GM19467 (cell line): ENCODE results near the gene JAG2.

ENCODE experiments used
- ATAC-seq: cut with Tn5 transposase; IDR thresholded peaks from one replicate; pipeline ENCODE4 v1.9.1; 2021; ENCODE audit warnings: mild to moderate bottlenecking, moderate library complexity; ENCODE audit not compliant: unreplicated experiment

The JAG2 gene

GRCh38 chr14:105167303-105168092 lies 1.1 kb downstream of the JAG2 start:
- no peak for ATAC-seq

DNA sequence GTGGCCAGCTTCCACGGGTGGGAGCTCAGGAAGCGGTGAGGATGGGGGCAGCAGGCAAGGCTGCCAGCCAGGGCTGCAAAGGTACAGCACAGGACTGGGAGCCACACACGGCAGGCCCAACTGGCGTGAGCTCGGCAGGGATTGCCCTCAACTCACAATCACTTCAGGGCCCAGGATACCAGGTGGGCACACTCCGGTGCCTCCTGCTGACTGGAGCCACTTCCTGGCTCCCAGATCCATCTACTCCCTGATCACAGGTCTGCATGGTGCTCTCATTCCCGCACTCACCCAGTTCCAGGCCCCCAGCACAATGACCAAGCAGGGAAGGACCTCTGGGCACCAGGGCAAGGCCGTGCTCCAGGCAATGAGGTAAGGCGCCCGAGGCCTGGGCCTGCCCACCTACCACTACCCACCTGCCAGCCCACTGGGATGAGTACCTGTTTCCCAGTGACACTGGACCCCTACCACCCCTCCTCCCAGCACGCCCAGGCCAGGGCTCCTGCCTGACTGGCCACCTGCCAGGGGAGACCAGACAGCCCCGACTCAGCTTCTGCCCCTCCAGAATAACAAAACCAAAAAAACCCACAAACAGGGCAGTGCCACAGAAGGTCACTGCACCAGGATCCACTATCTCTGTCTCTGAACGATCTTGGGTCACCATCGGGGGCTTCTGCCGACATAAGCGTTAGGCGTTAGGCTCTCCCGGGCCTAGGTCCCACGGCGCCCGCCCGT lies 1.8 kb downstream of the JAG2 start:
- no peak for ATAC-seq

- no peak for ATAC-seq
Observed at GRCh38 chr14:105165761-105166485, 2.7 kb downstream of the JAG2 start.

DNA sequence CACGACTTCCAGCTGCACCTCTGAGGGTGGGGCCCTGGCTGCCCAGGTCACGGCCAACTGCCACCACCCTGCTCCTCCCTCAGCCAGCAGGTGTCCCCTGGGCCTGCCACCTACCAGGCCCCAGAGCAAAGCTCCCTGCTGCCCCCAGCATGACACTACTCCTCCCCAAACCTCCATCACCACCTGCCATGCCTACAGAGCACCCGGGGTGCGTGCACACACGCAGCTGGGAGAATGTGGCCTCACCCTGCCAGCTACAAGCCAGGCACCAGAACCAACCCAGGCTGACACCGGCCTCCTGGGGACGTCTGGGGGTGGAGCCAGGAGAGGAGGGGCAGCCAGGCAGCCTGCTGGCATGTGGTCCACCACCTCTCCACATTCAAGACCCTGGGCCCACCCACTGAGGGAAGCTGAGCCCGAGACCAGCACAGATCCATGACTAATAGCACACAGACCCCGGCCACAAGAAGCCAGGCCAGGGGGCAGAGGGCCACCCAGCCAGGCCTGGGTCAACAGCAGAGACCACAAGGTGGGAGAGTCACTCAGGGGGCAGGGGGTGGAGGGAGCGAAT lies 3.4 kb downstream of the JAG2 start:
- no peak for ATAC-seq

GRCh38 chr14:105163040-105163742 lies 5.4 kb downstream of the JAG2 start:
- no peak for ATAC-seq

- ATAC-seq = no peak
Observed at GRCh38 chr14:105162669-105162979, 6.0 kb downstream of the JAG2 start.

GRCh38 chr14:105161964-105162668 lies 6.5 kb downstream of the JAG2 start:
- no peak for ATAC-seq

DNA sequence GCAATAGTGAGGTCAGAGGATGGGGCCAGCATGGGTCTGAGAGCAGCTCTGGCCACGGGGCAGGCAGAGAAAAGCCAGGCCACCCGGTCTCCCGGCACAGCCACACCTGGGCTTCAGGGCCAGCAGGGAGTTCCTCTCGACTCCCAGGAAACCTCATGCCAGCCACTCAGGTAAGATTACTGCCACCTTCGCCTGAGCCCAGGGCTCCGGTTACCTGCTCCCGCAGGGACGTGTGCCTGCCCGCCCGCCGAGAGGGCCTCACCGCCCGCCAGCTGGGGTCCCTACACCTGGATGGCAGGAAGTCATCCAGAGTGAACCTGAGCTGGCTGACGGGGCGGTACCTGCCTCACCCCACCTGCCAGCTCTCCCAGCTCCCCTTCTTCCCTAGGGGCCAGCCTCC lies 7.3 kb downstream of the JAG2 start:
- ATAC-seq = no peak

GRCh38 chr14:105160776-105161175 lies 7.8 kb downstream of the JAG2 start:
- no peak for ATAC-seq

GRCh38 chr14:105159344-105159743 lies 9.2 kb downstream of the JAG2 start:
- ATAC-seq = no peak

GRCh38 chr14:105158794-105159193 lies 9.8 kb downstream of the JAG2 start:
- ATAC-seq = no peak

- ATAC-seq = no peak
Observed at GRCh38 chr14:105157872-105158271, 10.7 kb downstream of the JAG2 start.

- no peak for ATAC-seq
Observed at GRCh38 chr14:105156414-105157375, 11.9 kb downstream of the JAG2 start.

DNA sequence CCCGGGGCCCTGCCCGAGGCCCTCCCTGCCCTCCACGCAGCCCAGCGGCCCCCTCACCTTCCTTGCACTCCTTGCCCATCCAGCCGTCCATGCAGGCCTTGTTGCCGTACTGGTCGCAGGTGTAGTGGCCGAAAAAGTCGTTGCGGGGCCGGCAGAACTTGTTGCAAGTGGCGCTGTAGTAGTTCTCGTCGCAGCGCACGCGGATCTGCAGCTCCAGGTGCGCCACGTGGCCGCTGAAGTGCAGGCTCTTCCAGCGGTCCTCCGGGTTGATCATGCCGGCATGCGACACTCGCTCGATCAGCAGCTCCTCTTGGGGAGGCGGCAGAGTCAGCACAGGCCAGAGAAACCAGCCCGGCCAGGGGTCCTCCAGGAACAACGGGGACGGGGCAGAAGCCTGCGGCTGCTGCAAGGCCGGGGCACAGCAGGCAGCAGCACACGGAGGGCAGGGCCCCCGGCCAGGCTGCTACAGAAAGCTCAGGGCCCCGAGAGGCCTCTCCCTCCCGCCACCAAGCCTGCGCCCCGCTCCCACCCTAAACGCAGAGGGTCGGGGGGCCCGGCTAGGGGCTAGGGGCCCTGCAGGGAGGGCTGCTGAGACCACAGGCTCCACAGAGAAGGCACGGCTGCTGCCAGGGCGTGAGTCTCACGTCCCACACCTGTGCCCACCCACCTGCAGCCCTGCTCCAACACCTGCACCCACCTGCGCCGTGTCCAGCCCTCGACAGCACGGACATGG lies 12.7 kb downstream of the JAG2 start:
- no peak for ATAC-seq

DNA sequence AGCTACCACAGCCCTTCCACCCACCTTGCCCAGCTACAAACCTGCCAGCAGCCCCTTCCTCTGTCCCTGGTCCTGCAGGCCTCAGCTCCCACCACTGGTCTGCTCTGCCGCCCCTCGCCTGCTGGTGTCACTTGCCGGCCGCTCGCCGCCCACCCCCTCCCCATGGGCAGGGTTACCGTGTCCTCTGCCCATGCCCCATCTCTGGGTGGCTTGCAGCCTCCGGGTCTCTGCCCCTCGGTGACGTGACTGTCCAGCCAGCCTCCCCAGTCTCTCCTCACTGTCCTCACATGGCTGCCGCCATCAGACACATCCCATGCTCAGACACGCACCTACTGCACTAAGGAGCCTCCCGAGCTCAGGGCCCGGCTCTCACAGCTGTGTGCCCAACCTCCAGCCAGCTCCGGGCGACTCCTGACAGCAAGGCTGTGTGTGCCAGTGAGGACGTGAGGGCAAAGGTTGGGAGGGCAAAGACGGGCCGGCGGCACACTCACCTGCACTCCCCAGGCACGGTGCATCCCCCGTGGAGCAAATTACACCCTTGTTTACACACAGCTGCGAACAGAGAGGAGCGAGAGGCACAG lies 13.4 kb downstream of the JAG2 start:
- no peak for ATAC-seq

DNA sequence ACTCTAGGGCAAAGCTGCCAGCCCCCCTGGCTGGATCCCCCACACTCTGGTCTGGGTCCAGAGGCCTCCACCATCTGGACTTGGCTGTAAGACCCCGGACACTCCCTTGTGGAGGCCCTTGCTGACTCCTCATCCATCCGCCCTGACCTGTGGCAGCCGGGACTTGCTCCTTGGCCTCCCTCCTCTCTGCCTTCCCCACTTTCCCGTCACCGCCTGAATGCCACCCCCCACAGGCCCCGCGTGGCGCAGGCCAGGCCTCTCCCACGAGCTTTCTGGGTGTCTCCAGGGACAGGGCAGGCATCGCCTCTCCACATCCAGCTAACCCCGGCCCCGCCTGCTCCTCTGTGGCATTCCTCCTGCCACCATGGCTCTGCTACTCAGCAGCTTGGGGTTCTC lies 14.1 kb downstream of the JAG2 start:
- ATAC-seq = no peak

DNA sequence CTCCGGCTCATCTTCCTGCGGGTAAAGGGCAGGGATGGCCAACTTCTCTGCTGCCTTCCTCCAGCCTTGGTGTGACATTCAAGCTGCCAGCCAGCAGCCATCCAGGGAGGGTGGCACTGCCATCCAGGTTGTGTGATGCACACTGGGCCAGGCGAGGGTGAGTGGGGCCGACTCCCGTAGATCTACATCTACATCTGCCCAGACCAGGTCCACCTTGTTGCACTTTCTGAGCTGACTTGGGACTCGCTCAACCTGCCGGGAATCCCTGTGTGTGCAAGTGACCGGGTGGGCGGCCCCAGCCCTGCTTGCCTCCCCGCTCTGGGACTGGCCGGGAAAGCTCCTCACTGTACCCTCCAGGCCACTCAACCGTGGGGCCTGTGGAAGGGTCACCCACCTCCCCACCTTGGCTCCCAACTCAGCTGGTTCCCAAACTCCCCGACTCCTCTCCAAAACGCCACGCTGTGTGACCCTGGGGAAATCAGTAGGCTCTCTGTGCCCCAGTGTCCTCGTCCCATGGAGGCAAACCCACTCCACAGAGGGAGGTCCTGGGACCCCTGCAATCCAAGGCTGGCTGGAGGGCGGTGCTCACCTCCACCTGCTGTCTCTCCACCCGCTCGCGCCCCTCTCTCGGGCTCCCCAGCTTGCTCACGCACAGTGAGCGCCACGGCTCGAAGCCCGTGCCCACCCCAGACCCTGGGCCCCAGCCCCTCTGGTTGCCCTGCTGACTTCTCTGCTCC lies 14.7 kb downstream of the JAG2 start:
- ATAC-seq = no peak

DNA sequence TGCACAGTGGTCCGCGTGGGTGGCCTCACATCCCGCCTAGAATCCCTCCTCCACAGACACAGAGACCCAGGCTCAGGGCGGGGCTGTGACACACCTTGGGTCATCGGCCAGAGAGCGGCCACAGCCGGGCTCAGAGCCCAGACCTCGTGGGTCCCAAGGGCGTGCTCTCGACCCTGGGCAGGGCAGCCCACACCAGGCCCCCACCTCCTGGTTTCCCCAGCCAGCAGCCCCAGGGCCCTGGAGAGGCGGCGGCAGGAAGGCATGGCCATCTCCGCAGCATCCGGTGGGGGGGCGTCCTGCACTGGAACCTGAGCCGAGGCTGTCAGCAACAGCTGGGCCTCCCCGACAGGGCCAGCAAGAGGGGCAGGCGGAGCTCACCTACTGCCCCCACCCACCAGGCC lies 15.2 kb downstream of the JAG2 start:
- no peak for ATAC-seq
